GM23248 (cell line): ENCODE measurements around the gene TDRD7. TPM values are rescaled to one million over a fixed set of nuclear protein-coding genes. Genes with fewer than 3 reads are reported as not detected.

ENCODE experiments used
- DNase-seq: peaks from one replicate; pipeline ENCODE4 v3.0.0-alpha.2; 2015
- H2AFZ ChIP-seq: fragments of 200-600 bp; sonication (generic); 2 replicates; pipeline ENCODE4 v1.6.1; 2016; ENCODE audit warnings: antibody characterized with exemption
- H3F3A ChIP-seq: fragments of 200-600 bp; sonication (generic); 2 replicates; pipeline ENCODE4 v1.6.1; 2016; ENCODE audit warnings: mild to moderate bottlenecking, antibody characterized with exemption, mixed run types; ENCODE audit not compliant: insufficient read depth
- H3K27ac ChIP-seq: fragments of 200-600 bp; sonication (generic); 2 replicates; pipeline ENCODE4 v1.5.1; 2016; ENCODE audit warnings: mild to moderate bottlenecking
- H3K27me3 ChIP-seq: fragments of 200-600 bp; sonication (generic); replicated peaks from 2 replicates; pipeline ENCODE4 v1.6.1; 2016; ENCODE audit warnings: mild to moderate bottlenecking; ENCODE audit not compliant: insufficient read depth
- H3K36me3 ChIP-seq: fragments of 200-600 bp; sonication (generic); 2 replicates; pipeline ENCODE4 v1.6.1; 2016; ENCODE audit warnings: low read depth, mild to moderate bottlenecking
- H3K4me1 ChIP-seq: fragments of 200-600 bp; sonication (generic); 2 replicates; pipeline ENCODE4 v1.6.1; 2016; ENCODE audit warnings: mild to moderate bottlenecking; ENCODE audit not compliant: insufficient read depth
- H3K4me2 ChIP-seq: fragments of 200-600 bp; sonication (generic); one replicate; pipeline ENCODE4 v1.6.1; 2016; ENCODE audit warnings: mild to moderate bottlenecking; ENCODE audit not compliant: unreplicated experiment
- H3K4me3 ChIP-seq: fragments of 200-600 bp; sonication (generic); 2 replicates; pipeline ENCODE4 v1.5.1; 2016; ENCODE audit warnings: mild to moderate bottlenecking
- H3K79me2 ChIP-seq: fragments of 200-600 bp; sonication (generic); 2 replicates; pipeline ENCODE4 v1.6.1; 2016; ENCODE audit warnings: mild to moderate bottlenecking; ENCODE audit not compliant: insufficient read depth
- H3K9ac ChIP-seq: fragments of 200-600 bp; sonication (generic); 2 replicates; pipeline ENCODE4 v1.6.1; 2016; ENCODE audit warnings: mild to moderate bottlenecking
- H3K9me2 ChIP-seq: fragments of 200-600 bp; sonication (generic); 2 replicates; pipeline ENCODE4 v1.6.1; 2016; ENCODE audit warnings: mixed run types, mild to moderate bottlenecking, moderate library complexity; ENCODE audit not compliant: insufficient read depth
- H3K9me3 ChIP-seq: fragments of 200-600 bp; sonication (generic); one replicate; pipeline ENCODE4 v1.6.1; 2017; ENCODE audit warnings: low read depth
- H4K20me1 ChIP-seq: fragments of 200-600 bp; sonication (generic); 2 replicates; pipeline ENCODE4 v1.6.0; 2016; ENCODE audit not compliant: insufficient read depth
- EZH2 ChIP-seq: fragments of 200-600 bp; sonication (generic); IDR thresholded peaks from 2 replicates; pipeline ENCODE4 v1.6.1; 2018; ENCODE audit warnings: antibody characterized with exemption, mild to moderate bottlenecking; ENCODE audit not compliant: insufficient read depth, poor library complexity, severe bottlenecking
- EZH2phosphoT487 ChIP-seq: fragments of 200-600 bp; sonication (generic); IDR thresholded peaks from 2 replicates; pipeline ENCODE4 v1.6.1; 2018; ENCODE audit warnings: antibody characterized with exemption, moderate library complexity, mild to moderate bottlenecking, low read depth; ENCODE audit not compliant: insufficient read depth
- WGBS, 2 experiments: methylation state at CpG; one replicate each; pipeline ENCODE4 v1.1.6; 2015 to 2017; ENCODE audit warnings: low lambda C conversion rate in 2 of 2, low coverage in 1 of 2; ENCODE audit errors: missing lambda C conversion rate in 2 of 2; 5-methylcytosine and 5-hydroxymethylcytosine counted together
- in situ Hi-C: fragments of 300-500 bp; cut with MboI; formaldehyde crosslinking; loops from 2 replicates; pipeline ENCODE4 v1.15.0; 2020
- polyA plus RNA-seq: library from polyadenylated mRNA; unstranded; fragments of >200 nt; fragmentation: Nextera tagmentation; extraction: Ambion mirVana; gene quantifications from 2 replicates; pipeline ENCODE4 v1.2.1, GENCODE V29; 2016
- total RNA-seq: library from RNA; depleted of rRNA; stranded (reverse); fragments of >200 nt; shearing (Covaris generic); gene quantifications from 2 replicates; pipeline ENCODE4 v1.2.3, GENCODE V29; 2014

TDRD7 gene
- total and polyA plus RNA-seq, 2 experiments from 2014 or later = 4.9 to 6.6 TPM

DNA sequence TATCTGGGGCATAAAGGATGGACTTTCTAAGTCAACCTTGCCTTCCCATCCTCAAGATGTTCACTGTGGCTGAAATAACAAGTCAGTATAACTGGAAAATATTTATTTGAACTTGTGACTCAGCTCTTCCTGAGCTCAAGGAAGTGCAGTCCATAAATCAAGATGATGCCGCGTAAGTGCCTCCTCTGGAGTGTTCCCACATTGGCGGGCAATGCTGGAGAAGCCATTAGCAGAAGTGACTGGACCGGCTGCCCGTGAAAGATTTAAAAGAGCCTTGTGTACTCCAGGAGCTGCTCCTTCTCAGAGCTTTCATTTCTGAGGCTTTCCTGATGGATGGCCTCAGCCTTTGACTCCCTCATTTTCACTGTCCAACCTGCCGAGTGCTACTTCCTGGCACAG, 107.0 kb downstream of the TDRD7 start:
- Histone ChIP-seq H2AFZ (peak overlapping the region; percentile 39; the same call in 1 of the 2 replicates), H3K9ac (no peak overlapping the region), H3K9me2 (no peaks in the 10 kb centered on the region), H3K79me2 (no peaks in the 10 kb centered on the region), H3K27me3 (peaks cover 13% of the 10 kb centered on the region), H3K27ac (no peak overlapping the region), H3F3A (no peaks in the 10 kb centered on the region), H3K4me3 (peak overlapping the region; percentile 35), H3K36me3 (no peaks in the 10 kb centered on the region), H4K20me1 (no peaks in the 10 kb centered on the region), H3K4me2 (peak overlapping the region; percentile 22), H3K4me1 (peaks cover 6% of the 10 kb centered on the region; the same call in 1 of the 2 replicates), H3K9me3 (no peaks in the 10 kb centered on the region)
- in situ Hi-C loops = no loop called here
- TF ChIP-seq EZH2phosphoT487 = no peak
- TF ChIP-seq EZH2 = no peak
- 2 to 4% methylated on average over 6 of the region's 6 CpGs for WGBS, 2 experiments
- peak; percentile 82 for DNase-seq

DNA sequence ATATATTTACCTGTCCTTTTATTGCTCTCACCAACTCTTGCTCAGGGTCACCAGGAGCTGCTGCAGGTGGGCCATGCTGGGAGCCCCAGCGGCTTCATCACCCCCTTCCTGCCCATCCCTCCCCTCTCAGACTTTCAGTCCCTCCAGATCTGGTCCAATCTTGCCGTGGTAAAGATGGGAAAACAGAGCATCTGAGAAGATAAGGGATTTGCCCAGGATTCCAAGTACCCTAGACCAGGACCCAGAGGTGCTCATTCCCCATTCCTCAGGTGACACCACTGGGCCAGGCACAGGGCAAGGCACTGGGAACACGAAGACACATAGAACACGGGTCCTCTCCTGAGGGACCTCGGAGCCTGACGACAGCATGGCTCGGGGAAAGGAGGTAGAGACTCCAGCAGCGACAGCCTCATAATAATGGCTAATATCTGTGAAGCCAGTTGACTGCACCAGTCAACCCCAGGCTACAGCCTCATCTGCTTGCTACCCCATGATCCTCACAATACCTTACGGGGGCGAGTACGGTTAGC, 107.6 kb downstream of the TDRD7 start:
- Histone ChIP-seq H3K9ac (no peak overlapping the region), H3K4me2 (no peak overlapping the region), H3K36me3 (no peaks in the 10 kb centered on the region), H3K9me2 (no peaks in the 10 kb centered on the region), H2AFZ (0 out of 2 replicates have a peak overlapping the region, but pooled peaks have one; percentile 39), H3K4me1 (peaks cover 6% of the 10 kb centered on the region; the same call in 1 of the 2 replicates), H3K9me3 (no peaks in the 10 kb centered on the region), H4K20me1 (no peaks in the 10 kb centered on the region), H3K27ac (no peak overlapping the region), H3F3A (no peaks in the 10 kb centered on the region), H3K4me3 (no peak overlapping the region), H3K27me3 (peaks cover 13% of the 10 kb centered on the region), H3K79me2 (no peaks in the 10 kb centered on the region)
- no peak for DNase-seq
- TF ChIP-seq EZH2 (no peak), EZH2phosphoT487 (no peak)
- 78 to 80% methylated on average over 11 of the region's 11 CpGs for WGBS, 2 experiments
- in situ Hi-C loops = no loop called here

DNA sequence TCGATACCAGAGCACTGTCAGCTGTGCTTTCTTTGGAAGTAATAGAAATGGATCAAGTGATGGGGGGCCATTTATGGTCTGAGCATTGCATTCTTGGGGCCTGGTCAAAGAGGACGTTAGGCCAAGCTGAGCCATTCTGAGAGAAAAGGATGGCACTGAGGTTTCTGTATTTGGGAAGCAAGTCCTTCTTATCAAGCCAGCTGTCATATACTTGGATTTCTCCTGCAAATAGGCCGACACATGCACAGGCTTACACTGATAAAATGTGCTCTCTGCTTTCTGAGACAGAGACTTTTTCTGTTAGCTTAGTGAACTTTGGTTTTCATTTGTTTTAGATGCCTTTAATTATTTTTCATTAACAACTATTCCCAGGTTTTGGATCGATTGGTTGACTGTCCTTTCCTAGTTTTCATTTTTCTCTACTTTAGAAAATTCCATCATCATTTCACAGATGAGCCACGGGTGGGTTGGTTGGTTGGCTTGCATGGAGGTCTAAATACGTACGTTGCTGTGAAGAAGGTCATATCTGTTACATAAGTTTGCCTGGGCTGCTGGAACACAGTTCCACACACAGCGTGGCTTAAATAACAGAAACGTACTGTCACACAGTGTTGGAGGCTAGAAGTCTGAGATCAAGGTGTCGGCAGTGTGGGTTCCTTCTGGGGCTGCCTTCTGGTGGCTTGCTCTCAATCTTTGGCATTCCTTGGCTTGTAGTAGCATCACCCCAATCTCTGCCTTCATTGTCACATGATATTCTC, 109.9 kb downstream of the TDRD7 start:
- no peak for DNase-seq

DNA sequence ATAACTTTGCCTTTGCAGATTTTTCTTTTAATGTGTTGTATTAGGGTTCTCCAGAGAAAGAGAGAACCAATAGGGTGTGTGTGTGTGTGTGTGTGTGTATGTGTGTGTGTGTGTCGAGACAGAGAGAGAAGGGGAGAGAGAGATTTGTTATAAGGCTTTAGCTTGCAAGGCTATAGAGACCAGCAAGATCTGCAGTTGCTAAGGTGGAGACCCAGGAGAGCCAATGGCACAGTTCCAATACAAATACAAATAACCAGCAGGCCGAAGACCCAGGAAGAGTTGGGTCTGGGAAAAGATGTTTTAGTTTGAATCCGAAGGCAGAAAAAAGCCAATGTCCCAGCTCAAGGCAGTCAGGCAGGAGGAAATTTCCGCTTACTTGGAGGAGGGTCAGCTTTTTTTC, 112.5 kb downstream of the TDRD7 start:
- Histone ChIP-seq H3K4me2 (no peak overlapping the region), H3K9ac (no peak overlapping the region), H3F3A (no peaks in the 10 kb centered on the region), H3K9me2 (no peaks in the 10 kb centered on the region), H3K4me3 (no peak overlapping the region), H3K9me3 (no peaks in the 10 kb centered on the region), H3K27me3 (peaks cover 9% of the 10 kb centered on the region), H4K20me1 (no peaks in the 10 kb centered on the region), H3K4me1 (no peaks in the 10 kb centered on the region), H3K36me3 (no peaks in the 10 kb centered on the region), H2AFZ (no peak overlapping the region), H3K27ac (no peak overlapping the region), H3K79me2 (no peaks in the 10 kb centered on the region)
- 42 to 48% methylated on average over 4 of the region's 4 CpGs for WGBS, 2 experiments
- TF ChIP-seq EZH2phosphoT487 (no peak), EZH2 (no peak)
- no peak for DNase-seq
- in situ Hi-C loops = no loop called here

More for the DNA sequence above, 109.9 kb downstream of the TDRD7 start:
- H3K27ac ChIP-seq = no peak overlapping the region
- no peaks in the 10 kb centered on the region for H3K9me3 ChIP-seq
- H3K4me1 ChIP-seq = peaks cover 6% of the 10 kb centered on the region; the same call in 1 of the 2 replicates
- H4K20me1 ChIP-seq = no peaks in the 10 kb centered on the region
- H3K79me2 ChIP-seq = no peaks in the 10 kb centered on the region
- 70% methylated on average over 10 of the region's 10 CpGs for WGBS, 2 experiments
- no peak overlapping the region for H3K4me3 ChIP-seq
- no peak overlapping the region for H3K9ac ChIP-seq
- TF ChIP-seq EZH2phosphoT487 (no peak), EZH2 (no peak)
- in situ Hi-C loops = no loop called here
- H3K27me3 ChIP-seq = peaks cover 9% of the 10 kb centered on the region
- H3K36me3 ChIP-seq = no peaks in the 10 kb centered on the region
- H3F3A ChIP-seq = no peaks in the 10 kb centered on the region
- H3K4me2 ChIP-seq = no peak overlapping the region
- H3K9me2 ChIP-seq = no peaks in the 10 kb centered on the region
- no peak overlapping the region for H2AFZ ChIP-seq
